Stimulated activated CD4-positive, alpha-beta T cell treated with anti-CD3 and anti-CD28 coated beads, Interleukin-1b, Interleukin-23, amount 100 ng/mL, for 24 hours (primary cell): ENCODE results near the gene GRIK4.
"Not testable (repeated sequence)": the region's sequence is repeated elsewhere in the genome, so short reads cannot be mapped to it uniquely, and the experiment has no call there.

Source experiments
- DNase-seq, 4 experiments: peaks; one replicate each; pipeline ENCODE4 v3.0.0-alpha.2; 2020; ENCODE audit warnings: low read depth in 4 of 4, low spot score in 1 of 4

Gene GRIK4

GRCh38 chr11:121024989-121025388 lies 513.4 kb downstream of the GRIK4 start:
- no peak for DNase-seq

GRCh38 chr11:121029153-121029552 lies 517.6 kb downstream of the GRIK4 start:
- DNase-seq, result no peak

- no peak for DNase-seq
These were observed 518.4 kb downstream of the GRIK4 start for GRCh38 chr11:121029813-121030445.

- DNase-seq, result no peak
These were observed 519.6 kb downstream of the GRIK4 start for GRCh38 chr11:121031167-121031566.

GRCh38 chr11:121031648-121032047 lies 520.1 kb downstream of the GRIK4 start:
- DNase-seq, result not testable (repeated sequence)

GRCh38 chr11:121032546-121032945 lies 521.0 kb downstream of the GRIK4 start:
- DNase-seq, result no peak

GRCh38 chr11:121033635-121034034 lies 522.1 kb downstream of the GRIK4 start:
- DNase-seq, result no peak

- no peak for DNase-seq
These were observed 523.7 kb downstream of the GRIK4 start for GRCh38 chr11:121035169-121035755.

- DNase-seq, result no peak
These were observed 524.2 kb downstream of the GRIK4 start for GRCh38 chr11:121035780-121036179.

GRCh38 chr11:121037016-121037415 lies 525.5 kb downstream of the GRIK4 start:
- no peak for DNase-seq
